Hematopoietic multipotent progenitor cell treated with erythropoietin and hydrocortisone succinate and interleukin-3 and kit ligand, for 15 days (in vitro differentiated cells): Measurements from ENCODE around the gene VEGFC.

Source experiments
- DNase-seq: peaks from one replicate; pipeline ENCODE4 v3.0.0-alpha.2; 2015; ENCODE audit warnings: low spot score

VEGFC gene

DNA sequence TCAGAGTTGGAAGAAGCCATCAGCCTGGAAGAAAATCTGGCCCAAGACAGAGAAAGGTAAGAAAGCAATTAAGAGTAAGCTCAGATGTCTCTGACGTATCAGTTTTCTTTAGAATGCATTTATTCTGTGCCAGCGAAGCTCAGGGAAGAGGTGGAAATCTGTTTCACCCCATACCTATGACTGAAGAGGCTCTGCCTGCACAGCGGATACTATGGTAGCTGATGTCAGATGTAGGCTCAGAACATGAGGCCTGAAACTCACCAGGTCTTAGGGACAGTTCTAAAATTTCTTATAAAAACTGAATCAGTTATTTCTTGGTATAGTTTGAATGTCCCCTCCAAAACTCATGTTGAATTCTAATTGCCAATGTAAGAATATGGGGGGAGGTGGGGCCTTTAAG, 30.9 kb downstream of the VEGFC start:
- no peak for DNase-seq

DNA sequence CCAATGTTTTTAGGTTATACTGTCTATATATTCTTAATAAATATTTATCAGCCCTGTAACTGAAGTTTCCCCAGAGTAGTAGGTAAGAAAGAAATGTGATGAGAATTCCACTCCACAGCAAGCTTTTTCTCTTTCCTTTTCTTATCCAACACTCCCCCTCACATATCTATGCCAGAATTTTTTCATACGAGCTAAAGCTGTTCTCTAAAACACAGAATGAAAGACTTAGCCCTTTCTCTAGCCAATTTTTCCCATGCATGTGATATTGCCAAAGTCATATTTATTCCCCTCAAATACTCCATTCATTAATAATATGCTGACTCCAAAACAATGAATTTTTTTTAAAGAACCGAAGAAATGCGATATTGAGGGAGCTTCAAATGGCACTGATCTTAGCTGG, 32.3 kb downstream of the VEGFC start:
- DNase-seq: no peak

DNA sequence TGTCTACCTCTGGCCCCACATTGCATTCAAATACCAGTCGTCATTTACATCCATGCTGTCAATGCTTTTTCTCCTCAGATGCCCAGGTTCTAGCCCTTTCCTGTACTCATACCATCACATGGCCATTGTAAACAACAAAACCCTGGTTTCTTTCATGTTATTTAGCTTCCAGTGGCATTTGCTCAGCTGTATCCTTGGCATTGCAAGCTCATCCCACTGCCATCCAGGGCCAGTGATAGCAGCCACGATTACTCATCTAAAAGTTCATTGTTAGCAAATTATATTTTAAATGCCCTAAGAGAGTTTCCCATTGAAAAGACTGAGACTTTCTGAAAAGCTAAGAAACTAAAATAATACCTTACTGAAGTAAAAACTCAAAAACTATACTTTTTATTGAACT, 34.0 kb downstream of the VEGFC start:
- no peak for DNase-seq

DNA sequence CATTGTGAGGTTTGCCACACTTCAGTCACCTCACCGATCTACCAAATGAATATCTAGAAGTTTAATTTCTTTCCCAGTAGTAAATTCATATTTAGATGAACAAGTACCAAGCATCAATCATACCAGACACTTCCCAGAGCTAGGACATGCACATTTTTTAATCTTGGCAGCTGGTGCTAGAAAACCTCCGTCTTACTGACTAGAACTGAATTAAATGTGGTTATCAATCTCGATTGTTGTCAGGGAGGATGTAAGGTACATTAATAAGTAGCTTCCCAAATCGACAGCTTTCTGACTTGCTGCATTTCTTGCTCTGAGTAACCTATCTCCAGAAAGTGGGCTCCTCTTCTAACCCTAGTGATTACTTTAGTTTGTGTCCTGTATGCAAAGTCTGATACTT, 34.4 kb downstream of the VEGFC start:
- no peak for DNase-seq

DNA sequence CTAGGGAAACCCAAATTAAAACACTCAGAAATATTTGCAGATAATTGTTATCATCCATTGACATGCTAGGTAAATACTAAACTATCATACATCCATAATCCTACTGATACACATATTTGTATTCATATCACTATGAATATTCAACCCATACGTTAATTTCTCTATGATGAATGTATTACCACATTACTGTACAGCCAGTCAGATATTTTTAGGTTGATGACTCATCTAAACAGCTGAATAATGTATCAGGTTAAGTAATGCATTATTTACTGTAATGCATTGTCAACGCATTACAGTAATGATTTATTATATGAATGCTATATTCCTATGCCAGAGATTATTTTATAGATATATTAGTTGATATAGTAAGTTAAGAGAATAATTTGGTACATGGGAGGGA, 37.1 kb downstream of the VEGFC start:
- no peak for DNase-seq

DNA sequence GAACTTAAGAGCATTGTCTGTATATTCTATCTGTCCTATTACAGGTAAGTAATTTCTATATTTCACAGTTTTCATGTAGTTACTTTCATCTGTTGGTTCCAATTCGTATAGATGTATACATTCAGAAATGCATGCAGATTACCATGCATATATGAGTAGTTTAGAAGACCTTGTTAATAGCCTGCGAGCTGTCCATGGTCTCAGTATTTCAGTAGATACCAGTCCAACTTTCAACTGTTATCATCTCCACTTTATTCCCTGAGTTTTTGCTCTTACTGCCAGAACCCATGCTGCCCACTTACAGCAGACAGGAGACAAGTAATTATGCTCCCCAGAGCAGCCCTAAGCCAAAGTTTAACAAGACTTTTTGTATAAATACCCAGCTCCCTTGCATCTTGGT, 37.7 kb downstream of the VEGFC start:
- DNase-seq: no peak

DNA sequence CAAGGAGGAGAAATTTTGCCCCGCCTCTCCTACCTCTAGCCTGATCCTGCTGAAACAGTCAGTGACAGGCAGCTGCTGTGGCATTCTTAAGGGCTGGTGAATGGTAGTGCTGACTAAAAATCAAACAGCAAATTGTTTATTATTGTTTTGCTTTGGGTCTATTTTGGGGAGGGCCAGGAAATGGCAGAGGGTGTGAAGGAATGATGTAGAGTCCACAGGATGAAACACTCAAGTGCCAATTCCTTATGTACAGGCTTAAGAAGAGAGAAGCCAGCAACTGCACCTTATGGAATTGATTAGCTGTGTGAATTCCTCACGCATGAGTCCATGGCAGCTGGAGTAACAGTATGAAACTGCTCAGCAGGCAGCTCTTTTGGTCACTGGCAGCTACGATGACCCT, 39.7 kb downstream of the VEGFC start:
- no peak for DNase-seq

DNA sequence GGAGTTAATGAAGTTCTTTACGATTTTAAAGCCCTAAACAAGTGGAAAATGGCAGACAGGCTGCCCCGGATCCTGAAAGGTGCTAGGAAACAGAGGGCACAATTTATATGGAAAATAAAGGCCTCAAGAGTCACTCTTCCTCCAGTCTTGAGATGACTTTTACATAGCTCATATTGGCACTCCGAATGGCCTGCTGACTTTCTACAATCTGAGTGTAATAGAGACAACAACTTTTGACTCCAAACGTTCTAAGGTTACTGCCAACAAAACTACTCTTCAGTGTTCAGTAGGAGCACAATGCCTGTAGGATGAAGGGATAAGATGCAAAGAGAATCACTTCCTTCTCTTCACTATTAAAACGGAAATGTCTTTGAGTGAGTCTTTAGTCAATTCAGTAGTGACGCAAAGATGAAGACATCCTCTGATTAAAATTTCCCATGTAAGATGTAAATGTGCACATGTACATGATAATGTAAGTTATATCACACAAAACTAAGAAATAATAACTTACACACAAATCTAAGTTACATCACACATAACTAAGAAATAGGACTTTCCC, 40.5 kb downstream of the VEGFC start:
- no peak for DNase-seq

DNA sequence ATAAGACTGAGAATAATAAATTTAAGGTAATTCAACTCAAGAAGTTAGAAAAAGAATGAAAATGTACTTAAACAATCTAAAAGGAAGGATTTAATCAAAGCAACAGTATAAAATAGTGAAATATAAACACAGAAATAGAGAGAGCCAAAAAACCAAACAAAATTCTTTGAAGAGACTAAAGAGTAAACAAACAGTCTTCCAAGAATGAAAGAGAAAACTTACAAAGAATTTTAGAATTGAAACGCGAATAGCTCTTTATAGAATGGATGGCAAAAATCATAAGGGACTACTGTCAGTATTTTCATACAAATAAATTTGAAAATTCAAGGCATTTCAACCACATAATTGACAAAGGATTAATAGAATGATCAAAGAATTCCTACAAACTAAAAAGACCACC, 41.7 kb downstream of the VEGFC start:
- DNase-seq: no peak

DNA sequence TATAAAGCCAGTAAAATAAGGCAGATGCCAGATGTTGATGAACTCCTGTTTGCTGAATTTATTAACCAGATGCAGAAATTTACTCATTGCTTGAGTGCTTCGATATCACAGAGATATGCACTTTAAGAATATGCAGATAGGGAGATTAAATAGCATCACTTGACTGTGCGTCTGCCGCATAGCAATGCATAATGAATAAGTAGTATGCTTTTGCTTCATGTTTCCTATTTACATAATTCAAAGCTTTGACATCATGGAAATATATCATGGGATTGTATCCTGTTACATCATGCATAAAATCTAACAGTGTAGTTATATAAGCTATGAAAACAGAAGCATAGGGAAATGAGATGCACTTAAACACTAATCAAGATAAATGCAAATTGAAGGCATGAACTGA, 45.9 kb downstream of the VEGFC start:
- DNase-seq: no peak

DNA sequence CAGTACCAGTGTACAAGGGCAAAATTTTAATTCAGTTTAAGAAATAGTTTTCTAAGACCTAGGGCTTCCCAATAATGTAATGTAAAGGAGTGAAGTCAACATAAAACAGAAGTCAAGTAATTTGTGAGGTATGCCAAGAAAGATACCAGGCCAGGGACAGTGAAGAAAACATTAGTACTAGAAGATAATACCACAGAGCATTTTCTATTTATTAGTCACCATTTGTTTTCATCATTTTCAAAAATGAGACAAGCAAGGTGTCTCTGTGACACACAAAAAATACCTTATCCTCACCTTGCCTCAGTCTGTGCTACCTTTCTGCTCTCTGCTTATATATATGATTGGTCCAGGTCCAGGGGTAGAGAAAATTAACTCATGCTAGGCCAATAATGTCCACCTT, 46.8 kb downstream of the VEGFC start:
- DNase-seq: no peak

DNA sequence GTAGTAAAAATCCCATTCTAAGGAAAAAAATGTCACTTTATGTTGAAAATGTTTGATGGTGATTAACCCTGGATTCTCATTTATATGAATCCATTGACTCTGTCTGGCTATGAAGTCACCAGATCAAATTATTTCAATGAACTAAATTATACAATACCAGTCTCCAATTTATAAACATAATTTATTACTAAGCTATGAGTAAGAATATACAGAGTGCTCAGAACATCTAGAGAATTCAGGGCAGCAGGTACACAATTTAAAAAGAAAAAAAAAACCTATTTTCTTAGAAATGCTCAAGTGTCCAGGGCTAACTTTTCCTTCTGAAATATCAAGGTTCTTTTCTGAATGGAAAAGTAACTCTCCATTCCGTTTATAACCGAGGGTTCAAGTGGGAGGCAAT, 48.6 kb downstream of the VEGFC start:
- no peak for DNase-seq

DNA sequence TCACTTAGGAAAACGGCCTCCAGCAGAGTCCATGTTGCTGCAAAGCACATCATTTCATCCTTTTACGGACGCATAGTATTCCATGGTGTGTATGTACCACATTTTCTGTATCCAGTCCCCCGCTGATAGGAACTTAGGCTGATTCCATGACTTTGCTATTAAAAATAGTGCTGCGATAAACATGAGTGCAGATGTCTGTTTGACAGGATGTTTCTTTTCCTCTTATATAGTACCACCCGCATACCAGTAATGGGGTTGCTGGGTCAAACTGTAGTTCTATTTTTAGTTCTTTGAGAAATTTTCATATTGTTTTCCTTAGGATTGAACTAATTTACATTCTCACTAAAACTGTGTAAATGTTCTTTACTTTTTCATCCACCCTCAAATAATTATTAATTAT, 50.5 kb downstream of the VEGFC start:
- DNase-seq: no peak

DNA sequence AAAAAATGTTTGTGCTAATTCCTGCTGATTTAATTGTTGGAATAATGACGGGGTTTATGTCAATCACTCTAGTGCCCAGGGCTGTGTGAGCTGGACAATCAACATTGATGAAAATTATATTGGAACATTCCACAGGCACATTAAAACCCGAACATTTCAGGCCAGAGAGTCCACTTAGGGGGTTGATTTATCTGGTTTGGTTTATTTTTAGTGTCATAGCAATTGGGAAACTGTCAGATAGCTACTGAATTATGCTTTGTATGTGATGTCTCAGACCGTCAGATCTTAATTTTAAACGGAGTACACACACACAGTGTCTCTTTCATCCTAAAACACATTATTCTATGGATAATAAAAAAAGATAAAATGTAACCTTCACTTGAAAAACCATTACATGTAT, 51.5 kb downstream of the VEGFC start:
- DNase-seq: no peak

DNA sequence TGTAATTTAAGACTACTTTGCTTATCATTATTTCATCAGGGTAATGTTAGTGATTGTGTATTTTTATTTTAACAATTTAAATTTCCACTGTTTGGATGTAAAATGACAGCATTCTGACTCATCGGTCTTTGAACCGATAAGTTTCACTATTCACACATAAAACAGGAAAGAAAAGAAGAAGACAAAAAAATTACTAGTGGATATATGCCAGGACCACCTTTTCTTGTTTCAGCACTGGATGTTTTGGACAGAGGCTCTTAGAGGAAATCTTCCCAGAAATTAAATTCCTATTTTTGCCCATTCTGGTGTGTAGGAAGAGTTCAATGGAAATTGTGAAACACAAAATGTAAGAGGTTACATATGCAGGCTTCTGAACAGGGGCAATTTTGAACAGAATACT, 57.4 kb downstream of the VEGFC start:
- DNase-seq: no peak

DNA sequence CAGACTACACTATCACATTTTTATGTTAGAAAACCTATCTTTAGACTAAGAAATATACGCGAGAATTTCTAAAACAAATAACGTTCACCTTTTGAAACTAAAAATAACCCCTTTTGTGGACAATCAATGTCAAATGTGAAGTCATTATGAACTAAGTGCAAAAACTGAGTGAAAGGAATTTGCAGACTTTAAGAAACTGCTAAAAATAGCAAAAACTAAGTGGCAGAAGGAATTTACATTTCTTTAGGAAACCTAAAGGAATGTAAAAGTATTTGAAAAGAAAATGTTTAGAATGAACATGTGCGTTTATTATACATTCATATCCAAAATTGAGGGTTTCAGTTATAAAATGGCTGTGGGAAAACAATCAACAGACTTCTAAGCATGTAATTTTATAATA, 58.3 kb downstream of the VEGFC start:
- no peak for DNase-seq

DNA sequence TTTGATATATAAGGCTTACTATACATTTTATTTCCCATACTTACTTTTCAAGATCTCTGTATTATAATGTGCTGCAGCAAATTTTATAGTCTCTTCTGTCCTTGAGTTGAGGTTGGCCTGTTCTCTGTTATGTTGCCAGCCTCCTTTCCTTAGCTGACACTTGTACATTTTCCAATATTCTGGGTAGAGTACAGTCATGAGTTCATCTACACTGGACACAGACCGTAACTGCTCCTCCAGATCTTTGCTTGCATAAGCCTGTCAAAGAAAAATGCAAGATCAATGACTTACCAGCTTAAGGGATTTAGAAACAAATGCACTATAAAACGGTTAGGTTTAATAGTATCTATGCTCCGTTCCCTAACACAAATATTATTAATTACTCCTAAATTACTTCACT, 63.2 kb downstream of the VEGFC start:
- DNase-seq: no peak

DNA sequence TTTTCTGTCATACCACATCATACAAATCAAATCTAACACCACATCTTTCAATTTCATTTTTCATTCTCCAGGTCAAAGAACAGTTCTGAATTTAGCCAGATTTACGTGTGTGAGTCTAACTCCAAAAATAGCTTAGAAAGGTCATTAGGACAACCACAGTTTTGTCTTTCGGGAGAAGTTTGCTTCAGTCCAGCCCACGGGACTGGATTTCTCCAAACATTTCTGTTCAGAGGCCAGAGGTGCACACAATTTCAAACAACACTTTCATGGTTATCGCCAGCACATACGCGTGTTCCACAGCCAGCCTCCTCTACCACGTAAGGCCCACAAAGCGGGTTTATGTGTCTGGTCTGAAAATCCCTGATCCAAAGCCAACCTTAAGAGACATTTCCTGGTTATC, 65.9 kb downstream of the VEGFC start:
- no peak for DNase-seq

DNA sequence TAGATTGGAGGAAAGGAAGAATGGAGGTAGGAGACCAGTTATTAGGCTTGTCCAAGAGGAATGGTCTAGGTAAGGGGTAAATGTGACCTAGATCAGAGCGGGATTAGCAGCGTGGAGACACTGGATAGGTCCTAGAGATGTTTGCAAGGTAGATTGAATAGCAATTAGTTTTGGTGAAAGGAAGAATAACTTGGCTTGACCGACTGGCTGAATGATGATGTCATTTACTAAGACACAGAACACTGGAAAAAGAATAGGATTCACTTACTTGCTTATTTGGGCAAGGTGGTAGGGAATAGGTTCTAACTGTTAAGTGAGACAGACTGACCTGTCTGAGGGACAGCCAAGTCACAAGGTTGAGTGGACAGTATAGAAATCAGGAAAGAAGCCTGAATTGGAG, 71.3 kb downstream of the VEGFC start:
- DNase-seq: no peak

DNA sequence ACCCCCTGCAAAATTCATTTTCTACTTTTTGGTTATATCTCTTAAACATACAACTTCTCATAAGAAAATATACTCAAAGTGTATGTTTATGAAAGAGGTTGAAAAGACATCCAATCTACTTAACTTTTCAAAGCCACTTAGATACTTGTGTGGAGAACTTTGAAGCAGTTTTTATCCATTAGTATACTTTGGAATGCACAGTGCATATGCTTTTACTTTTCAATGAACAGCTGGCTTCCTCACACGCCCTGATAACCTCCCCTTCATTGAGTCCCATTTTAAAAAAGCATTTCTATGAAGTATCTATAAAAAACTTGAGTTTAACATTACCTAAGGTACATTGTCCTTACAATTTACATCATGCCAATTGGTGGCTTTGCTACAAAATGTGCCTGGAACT, 73.8 kb downstream of the VEGFC start:
- DNase-seq: no peak

DNA sequence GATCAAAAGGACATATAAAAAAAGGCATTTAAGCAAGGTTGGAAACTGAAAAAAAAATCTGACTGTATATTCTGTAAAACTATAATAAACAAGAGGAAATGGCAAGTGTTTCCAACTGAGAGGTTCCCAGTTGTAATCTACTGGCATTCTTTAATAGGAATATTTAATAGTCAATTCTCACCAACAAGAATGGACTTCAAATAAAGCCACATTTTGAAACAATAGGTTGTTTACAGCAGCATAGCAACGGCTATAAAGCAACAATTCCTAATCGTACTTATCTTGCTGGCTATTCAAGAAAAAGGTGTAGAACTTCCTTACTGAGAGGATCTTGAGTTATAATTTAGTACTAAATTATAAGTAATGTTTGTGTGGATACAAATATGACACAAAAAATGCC, 75.5 kb downstream of the VEGFC start:
- no peak for DNase-seq

DNA sequence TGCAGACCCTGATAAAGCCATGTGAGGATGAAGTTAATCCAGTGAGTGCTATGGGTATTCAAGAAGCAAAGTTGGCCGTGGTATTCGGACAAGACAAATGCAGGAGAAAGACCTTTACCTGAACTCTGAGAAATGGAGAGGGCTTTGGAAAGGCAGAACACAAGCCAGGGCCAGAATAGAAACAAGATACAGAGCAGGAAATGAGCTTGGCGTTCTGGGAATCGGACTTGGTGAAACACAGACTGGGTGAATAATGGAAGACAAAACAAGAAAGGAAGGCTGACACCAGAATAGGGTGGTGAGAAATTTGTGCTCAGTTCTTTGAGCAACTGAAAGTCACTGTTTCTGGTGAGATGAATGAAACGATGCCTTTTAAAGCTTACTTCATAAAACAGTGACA, 83.3 kb downstream of the VEGFC start:
- DNase-seq: no peak

DNA sequence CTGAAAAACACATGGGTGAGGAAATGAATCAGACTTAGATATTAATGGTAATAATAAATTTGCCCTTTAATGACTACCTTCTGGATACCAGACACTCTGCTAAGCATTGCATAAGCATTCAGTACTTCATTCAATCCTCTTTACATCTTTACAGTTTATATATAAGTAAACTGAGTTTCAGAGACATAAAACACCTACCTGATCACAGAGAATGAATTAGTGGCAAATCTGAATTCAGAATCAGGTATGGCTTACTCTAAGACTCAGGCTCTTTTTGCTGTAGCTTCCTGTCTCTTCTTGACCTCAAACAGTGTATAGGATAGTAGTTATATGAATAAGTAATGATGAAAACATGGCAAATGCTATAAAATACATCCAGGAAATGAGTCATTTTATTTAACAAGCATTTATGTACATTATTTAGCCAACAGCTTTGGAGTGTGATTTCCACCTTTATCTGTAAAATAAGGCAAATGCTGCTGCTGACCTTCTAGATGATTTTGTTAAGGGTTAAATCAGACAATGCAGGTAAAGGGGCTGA, 83.9 kb downstream of the VEGFC start:
- DNase-seq: no peak

DNA sequence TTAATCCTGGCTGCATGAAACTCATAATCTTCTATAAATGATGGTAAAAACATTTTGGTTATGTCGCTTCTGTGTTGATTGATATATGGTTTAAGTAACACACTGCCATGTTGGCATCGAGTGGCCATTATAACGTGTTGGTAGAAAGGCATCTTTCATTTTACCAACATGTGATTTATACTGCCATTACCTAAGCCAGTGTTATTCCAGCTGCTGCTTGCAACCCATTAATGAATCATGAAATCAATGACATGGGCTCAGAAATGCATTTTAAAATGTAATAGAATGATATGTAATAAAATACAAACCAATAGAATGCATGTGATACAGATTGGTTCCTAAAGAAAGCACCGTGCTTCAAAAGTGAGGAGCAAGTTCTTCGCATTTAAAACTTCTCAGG, 102.0 kb downstream of the VEGFC start:
- no peak for DNase-seq

DNA sequence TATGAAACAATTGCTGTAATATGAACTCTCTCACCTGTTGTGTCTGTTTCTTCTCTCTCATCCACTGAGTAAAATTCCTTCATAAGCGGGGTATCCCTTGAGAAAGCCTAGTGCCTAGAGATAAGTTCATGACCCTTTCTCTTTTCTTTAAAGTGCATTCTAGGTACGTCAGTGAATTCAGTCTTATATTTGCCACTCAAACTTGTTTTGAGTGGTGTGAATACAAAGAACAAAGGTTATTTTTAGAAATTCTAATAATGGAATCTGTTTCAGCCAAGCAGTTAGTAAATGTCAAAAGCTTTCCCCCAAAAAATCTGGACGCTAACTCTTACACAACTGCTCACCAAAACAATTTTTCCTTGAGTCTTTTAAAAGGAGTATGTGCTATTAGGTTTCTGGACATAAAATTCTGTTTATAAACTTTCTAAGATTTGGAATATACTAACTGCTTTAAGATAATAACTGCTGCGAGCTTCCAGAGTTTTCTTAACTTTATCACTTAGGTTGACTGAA, 112.0 kb downstream of the VEGFC start:
- no peak for DNase-seq
